GM12878 (cell line): ENCODE results near the gene P3R3URF. TPM values are rescaled to one million over a fixed set of nuclear protein-coding genes. Genes with fewer than 3 reads are reported as not detected.
A peak's percentile ranks its signal among the peaks of the same experiment; 100 is the strongest.

Source experiments
- ATAC-seq: fragments of 200-7000 bp; cut with Tn5 transposase; 3 replicates; pipeline ENCODE4 v1.9.1; 2020; ENCODE audit warnings: mild to moderate bottlenecking, moderate library complexity
- BruUV-seq: library from RNA; stranded (reverse); fragments of 400-500 nt; replicated peaks from 2 replicates; lab custom pipeline; 2021; lab: Mats Ljungman, UMichigan
- CTCF ChIA-PET: fragments of 300-600 bp; sonication (Branson Sonifier 250); formaldehyde crosslinking; extraction: SDS; loops from one replicate; lab custom pipeline; 2021; ENCODE audit warnings: inconsistent platforms; lab: Yijun Ruan, JAX
- POLR2A ChIA-PET: fragments of 350-600 bp; formaldehyde crosslinking; extraction: SDS; loops from one replicate; lab custom pipeline; 2021; ENCODE audit warnings: inconsistent platforms; lab: Charles Lee
- RAD21 ChIA-PET: fragments of 300-600 bp; sonication (Branson Sonifier 250); formaldehyde crosslinking; loops from one replicate; lab custom pipeline; 2023; ENCODE audit warnings: antibody characterized with exemption; ENCODE audit not compliant: unreplicated experiment; lab: Charles Lee
- SMC1A ChIA-PET: fragments of 300-600 bp; sonication (Branson Sonifier 250); formaldehyde crosslinking; loops from one replicate; lab custom pipeline; 2023; ENCODE audit not compliant: unreplicated experiment, uncharacterized antibody; lab: Charles Lee
- DNase-seq: peaks from one replicate; pipeline ENCODE4 v3.0.0-alpha.2; 2011; ENCODE audit warnings: low read depth, low spot score
- FAIRE-seq: peaks from 3 replicates; lab custom pipeline; 2011; peaks lifted over from hg19 to GRCh38; lab: Jason Lieb, UNC
- H2AFZ ChIP-seq: 2 replicates; pipeline ENCODE4 v1.6.0; 2011; ENCODE audit warnings: low read depth, low read length, control low read depth; ENCODE audit not compliant: control insufficient read depth
- H3K27ac ChIP-seq: 2 replicates; pipeline ENCODE4 v1.5.1; 2011; ENCODE audit warnings: control low read depth; ENCODE audit not compliant: control insufficient read depth, insufficient read depth
- H3K27me3 ChIP-seq, 2 experiments: replicated peaks in 1 of 2; 2 replicates each; pipeline versions ENCODE4 v1.6.0 to v1.6.1; 2011; ENCODE audit warnings: low read length in 1 of 2; ENCODE audit not compliant: control insufficient read depth in 2 of 2, insufficient read depth in 2 of 2
- H3K36me3 ChIP-seq, 2 experiments: 2 replicates each; pipeline ENCODE4 v1.5.1; 2011; ENCODE audit warnings: low read length in 1 of 2; ENCODE audit not compliant: control insufficient read depth in 2 of 2, insufficient read depth in 2 of 2
- H3K4me1 ChIP-seq: 2 replicates; pipeline ENCODE4 v1.6.1; 2011; ENCODE audit warnings: mild to moderate bottlenecking, low read length, moderate library complexity, mixed read lengths; ENCODE audit not compliant: control insufficient read depth, insufficient read depth
- H3K4me2 ChIP-seq: 2 replicates; pipeline ENCODE4 v1.6.0; 2011; ENCODE audit warnings: control low read depth; ENCODE audit not compliant: control insufficient read depth, insufficient read depth
- H3K4me3 ChIP-seq: fragments of 200-600 bp; sonication (generic); 2 replicates; pipeline ENCODE4 v1.5.1; 2016
- H3K79me2 ChIP-seq: 2 replicates; pipeline ENCODE4 v1.6.0; 2011; ENCODE audit warnings: low read length; ENCODE audit not compliant: control insufficient read depth, insufficient read depth
- H3K9ac ChIP-seq: 2 replicates; pipeline ENCODE4 v1.8.0; 2011; ENCODE audit warnings: low read length, control low read depth, mixed read lengths; ENCODE audit not compliant: control insufficient read depth, insufficient read depth
- H3K9me3 ChIP-seq: replicated peaks from 3 replicates; pipeline ENCODE4 v1.5.1; 2011; ENCODE audit warnings: mild to moderate bottlenecking, low read length; ENCODE audit not compliant: control insufficient read depth, insufficient read depth
- H4K20me1 ChIP-seq: 2 replicates; pipeline ENCODE4 v1.6.0; 2011; ENCODE audit not compliant: control insufficient read depth, insufficient read depth
- ATF7 ChIP-seq: fragments of 450-650 bp; IDR thresholded peaks from 2 replicates; pipeline ENCODE4 v1.6.1; 2016; ENCODE audit warnings: low read depth, mild to moderate bottlenecking
- HCFC1 ChIP-seq: fragments of 150-350 bp; IDR thresholded peaks from 2 replicates; pipeline ENCODE4 v1.6.1; 2014; ENCODE audit warnings: low read length
- HDGF ChIP-seq: fragments of 450-650 bp; IDR thresholded peaks from 2 replicates; pipeline ENCODE4 v1.6.1; 2016; ENCODE audit warnings: antibody characterized with exemption
- JUND ChIP-seq: IDR thresholded peaks from 2 replicates; pipeline ENCODE4 v1.6.1; 2012; ENCODE audit warnings: low read depth, mild to moderate bottlenecking, low read length, improper control_type of control experiment, moderate library complexity
- NFIC ChIP-seq: IDR thresholded peaks from 2 replicates; pipeline ENCODE4 v1.6.1; 2012; ENCODE audit warnings: low read depth, mild to moderate bottlenecking, inconsistent platforms, low read length, moderate library complexity
- PKNOX1 ChIP-seq: fragments of 450-650 bp; IDR thresholded peaks from 2 replicates; pipeline ENCODE4 v1.6.1; 2016; ENCODE audit warnings: mild to moderate bottlenecking
- POU2F2 ChIP-seq: IDR thresholded peaks from 3 replicates; pipeline ENCODE4 v1.6.1; 2011; ENCODE audit warnings: low read depth, mild to moderate bottlenecking, low read length, borderline replicate concordance
- RBBP5 ChIP-seq: fragments of 200-600 bp; sonication (generic); conservative IDR thresholded peaks from 2 replicates; pipeline ENCODE4 v1.6.1; 2016
- REST ChIP-seq: IDR thresholded peaks from 2 replicates; pipeline ENCODE4 v1.6.1; 2012; ENCODE audit warnings: mild to moderate bottlenecking, low read depth, low read length
- RUNX3 ChIP-seq: IDR thresholded peaks from 2 replicates; pipeline ENCODE4 v1.6.1; 2012; ENCODE audit warnings: low read length, inconsistent platforms
- SIX5 ChIP-seq: IDR thresholded peaks from 2 replicates; pipeline ENCODE4 v1.6.1; 2011; ENCODE audit warnings: mild to moderate bottlenecking, low read depth, low read length, moderate library complexity; ENCODE audit not compliant: severe bottlenecking
- TBL1XR1 ChIP-seq: IDR thresholded peaks from 2 replicates; pipeline ENCODE4 v1.6.1; 2012; ENCODE audit warnings: low read depth, low read length, improper control_type of control experiment
- ZBTB40 ChIP-seq: fragments of 450-650 bp; IDR thresholded peaks from 2 replicates; pipeline ENCODE4 v1.6.1; 2016; ENCODE audit warnings: mild to moderate bottlenecking, moderate library complexity, borderline replicate concordance
- WGBS: methylation state at CpG from one replicate; pipeline ENCODE4 v1.1.6; 2016; ENCODE audit warnings: low lambda C conversion rate; ENCODE audit not compliant: insufficient replicate concordance, insufficient coverage; ENCODE audit errors: missing lambda C conversion rate; 5-methylcytosine and 5-hydroxymethylcytosine counted together
- in situ Hi-C: fragments of 300-500 bp; cut with MboI; formaldehyde crosslinking; loops from 9 replicates; pipeline ENCODE4 v1.14.3; 2018; ENCODE audit warnings: mixed read lengths
- intact Hi-C: fragments of 100-400 bp; cut with micrococcal nuclease; formaldehyde crosslinking; loops from one replicate; pipeline ENCODE4 v1.14.2; 2022; ENCODE audit not compliant: unreplicated experiment
- polyA plus RNA-seq, 11 experiments: library from polyadenylated mRNA; depleted of rRNA in 4 of 11; unstranded in 6 of 11; stranded (reverse) in 5 of 11; fragments of >200 nt; fragmentation: Nextera tagmentation in 4 of 11; fragmentation: Illumina TruSeq in 1 of 11; extraction: Ambion mirVana in 4 of 11; extraction: Trizol in 1 of 11; gene quantifications; 1 replicate in 1 of 11; 2 replicates in 10 of 11; pipeline versions ENCODE4 v1.2.1 to v1.2.3, GENCODE V29; 2011 to 2016; ENCODE audit warnings: inconsistent platforms in 2 of 11, missing spikeins in 2 of 11, low read depth in 1 of 11
- total RNA-seq, 4 experiments: library from RNA; depleted of rRNA in 3 of 4; stranded (reverse); fragments of >200 nt in 3 of 4; fragmentation: Illumina TruSeq in 1 of 4; extraction: Trizol in 1 of 4; gene quantifications; 2 replicates each; pipeline versions ENCODE4 v1.2.1 to v1.2.3, GENCODE V29; 2013 to 2021

Gene P3R3URF
- total and polyA plus RNA-seq, 10 of the 15 experiments (the other 5 are each of a cell fraction or from before 2014, with no cell fraction given): not detected

GRCh38 chr1:46134660-46135331 lies 41.5 kb downstream of the P3R3URF start:
- H2AFZ ChIP-seq: 0 out of 2 replicates have a peak overlapping the region, but pooled peaks have one; percentile 8
- TF ChIP-seq JUND (no peak), TBL1XR1 (no peak; the same call in 1 of the 2 replicates), REST (no peak), NFIC (0 out of 2 replicates have a peak, but pooled peaks have one; percentile 38), HCFC1 (no peak), RBBP5 (no peak), POU2F2 (no peak), ATF7 (no peak), SIX5 (no peak), PKNOX1 (peak; percentile 27; the same call in 1 of the 2 replicates), RUNX3 (peak; percentile 61), ZBTB40 (no peak), HDGF (no peak)

More at GRCh38 chr1:46134660-46135331, 41.5 kb downstream of the P3R3URF start:
- Histone ChIP-seq H3K4me3 (peak overlapping the region; percentile 29; the same call in 1 of the 2 replicates), H3K36me3 (no peaks in the 10 kb centered on the region), H3K27me3 (no peaks in the 10 kb centered on the region), H3K4me1 (peaks cover 16% of the 10 kb centered on the region), H3K27ac (peak overlapping the region; percentile 98), H3K4me2 (peak overlapping the region; percentile 99), H3K9me3 (no peaks in the 10 kb centered on the region), H4K20me1 (no peaks in the 10 kb centered on the region), H3K79me2 (peaks cover 23% of the 10 kb centered on the region), H3K9ac (no peak overlapping the region)
- SMC1A ChIA-PET: interaction anchor here (0.7 to 3.3 kb wide), 23 partner anchors 11 to 100 kb away, joined by 3 to 13 read pairs (median 5); partner anchors contain the start of gene TSPAN1
- in situ Hi-C loops (no loop called here), intact Hi-C loops (loop anchor here (5.0 to 10.0 kb wide), 2 partner anchors 72 to 200 kb away; no protein-coding TSS in a partner anchor)
- DNase-seq (peak; percentile 56), ATAC-seq (peak; percentile 18), FAIRE-seq (no peak)
- BruUV-seq: no TSS peak
- WGBS: 0% methylated on average over 3 of the region's 3 CpGs
- RAD21 ChIA-PET: interaction anchor here (0.8 to 2.1 kb wide), 17 partner anchors 11 to 281 kb away, joined by 3 to 13 read pairs (median 3); no protein-coding TSS in a partner anchor
- POLR2A ChIA-PET: interaction anchor here (0.7 to 2.0 kb wide), 13 partner anchors 8 to 92 kb away, joined by 3 to 8 read pairs (median 4); partner anchors contain the start of gene TSPAN1
- CTCF ChIA-PET: interaction anchor here (0.7 to 1.6 kb wide), 11 partner anchors 9 to 98 kb away, joined by 3 to 8 read pairs (median 4); partner anchors contain the start of gene TSPAN1
